H9 (cell line): ENCODE results near the gene XXYLT1. TPM values are rescaled to one million over a fixed set of nuclear protein-coding genes. Genes with fewer than 3 reads are reported as not detected.
A peak's percentile ranks its signal among the peaks of the same experiment; 100 is the strongest.

ENCODE experiments used
- DNase-seq: peaks from one replicate; pipeline ENCODE4 v3.0.0-alpha.2; 2017
- H2AFZ ChIP-seq: one replicate; pipeline ENCODE4 v1.6.1; 2013; ENCODE audit warnings: mild to moderate bottlenecking, low read length, control low read depth, moderate library complexity
- H2AK5ac ChIP-seq: 2 replicates; pipeline ENCODE4 v1.6.1; 2013; ENCODE audit warnings: low read length, control low read depth, mixed read lengths; ENCODE audit not compliant: insufficient read length
- H2BK120ac ChIP-seq: one replicate; pipeline ENCODE4 v1.6.1; 2013; ENCODE audit warnings: low read depth, mild to moderate bottlenecking, low read length, control low read depth, inconsistent platforms; ENCODE audit not compliant: poor library complexity, severe bottlenecking
- H2BK12ac ChIP-seq: 2 replicates; pipeline ENCODE4 v1.6.1; 2013; ENCODE audit warnings: low read length, control low read depth, mixed read lengths, low read depth; ENCODE audit not compliant: insufficient read length
- H2BK15ac ChIP-seq: 2 replicates; pipeline ENCODE4 v1.6.1; 2013; ENCODE audit warnings: low read depth, low read length, control low read depth
- H2BK20ac ChIP-seq: one replicate; pipeline ENCODE4 v1.6.1; 2013; ENCODE audit warnings: low read depth, mild to moderate bottlenecking, low read length, control low read depth, inconsistent platforms; ENCODE audit not compliant: poor library complexity, severe bottlenecking
- H2BK5ac ChIP-seq: 2 replicates; pipeline ENCODE4 v1.6.1; 2013; ENCODE audit warnings: low read length, control low read depth, mixed read lengths; ENCODE audit not compliant: insufficient read length
- H3K14ac ChIP-seq: 2 replicates; pipeline ENCODE4 v1.6.1; 2013; ENCODE audit warnings: low read length, control low read depth; ENCODE audit not compliant: insufficient read depth
- H3K18ac ChIP-seq: 2 replicates; pipeline ENCODE4 v1.6.1; 2013; ENCODE audit warnings: low read depth, mild to moderate bottlenecking, mixed read lengths, low read length, control low read depth; ENCODE audit not compliant: insufficient read length
- H3K23ac ChIP-seq: 2 replicates; pipeline ENCODE4 v1.6.1; 2013; ENCODE audit warnings: low read length, control low read depth, mixed read lengths, low read depth; ENCODE audit not compliant: insufficient read length
- H3K23me2 ChIP-seq: 2 replicates; pipeline ENCODE4 v1.6.1; 2013; ENCODE audit warnings: low read depth, mild to moderate bottlenecking, mixed read lengths, low read length, control low read depth; ENCODE audit not compliant: insufficient read length, poor library complexity, severe bottlenecking
- H3K27ac ChIP-seq: 2 replicates; pipeline ENCODE4 v1.5.1; 2013; ENCODE audit warnings: low read length, control low read depth, mixed read lengths, low read depth; ENCODE audit not compliant: insufficient read length
- H3K27me3 ChIP-seq: 2 replicates; pipeline ENCODE4 v1.6.1; 2013; ENCODE audit warnings: low read length, control low read depth, inconsistent platforms; ENCODE audit not compliant: insufficient read depth
- H3K4ac ChIP-seq: 2 replicates; pipeline ENCODE4 v1.6.1; 2013; ENCODE audit warnings: low read depth, mild to moderate bottlenecking, control low read depth, inconsistent platforms, low read length, moderate library complexity
- H3K4me1 ChIP-seq: 2 replicates; pipeline ENCODE4 v1.6.1; 2013; ENCODE audit warnings: low read length, control low read depth, inconsistent platforms; ENCODE audit not compliant: insufficient read depth
- H3K4me2 ChIP-seq: 2 replicates; pipeline ENCODE4 v1.6.1; 2013; ENCODE audit warnings: low read length, control low read depth, mixed read lengths; ENCODE audit not compliant: insufficient read length, insufficient read depth
- H3K56ac ChIP-seq: 2 replicates; pipeline ENCODE4 v1.6.1; 2013; ENCODE audit warnings: low read depth, mild to moderate bottlenecking, mixed read lengths, low read length, control low read depth; ENCODE audit not compliant: insufficient read length
- H3K79me1 ChIP-seq: 2 replicates; pipeline ENCODE4 v1.6.1; 2013; ENCODE audit warnings: low read depth, mild to moderate bottlenecking, moderate library complexity, low read length, control low read depth, inconsistent platforms; ENCODE audit not compliant: insufficient read depth, poor library complexity, severe bottlenecking
- H3K79me2 ChIP-seq: 2 replicates; pipeline ENCODE4 v1.6.1; 2013; ENCODE audit warnings: low read length, control low read depth, inconsistent platforms; ENCODE audit not compliant: insufficient read depth
- H3K9ac ChIP-seq: 2 replicates; pipeline ENCODE4 v1.6.1; 2013; ENCODE audit warnings: low read length, control low read depth, mixed read lengths; ENCODE audit not compliant: insufficient read length; ENCODE audit errors: extremely low read depth
- H3K9me3 ChIP-seq: one replicate; pipeline ENCODE4 v1.6.1; 2013; ENCODE audit warnings: low read depth, low read length, inconsistent platforms; ENCODE audit not compliant: control insufficient read depth
- H3T11ph ChIP-seq: one replicate; pipeline ENCODE4 v1.6.1; 2013; ENCODE audit warnings: mild to moderate bottlenecking, low read length, control low read depth, inconsistent platforms
- H4K20me1 ChIP-seq: one replicate; pipeline ENCODE4 v1.6.1; 2013; ENCODE audit not compliant: control insufficient read depth, insufficient read length, insufficient read depth
- H4K5ac ChIP-seq: 2 replicates; pipeline ENCODE4 v1.6.1; 2013; ENCODE audit warnings: low read depth, mild to moderate bottlenecking, mixed read lengths, low read length, control low read depth; ENCODE audit not compliant: insufficient read length
- H4K8ac ChIP-seq: replicated peaks from 2 replicates; pipeline ENCODE4 v1.6.1; 2013; ENCODE audit warnings: low read length, control low read depth, mixed read lengths, low read depth; ENCODE audit not compliant: insufficient read length
- H4K91ac ChIP-seq: 2 replicates; pipeline ENCODE4 v1.6.1; 2013; ENCODE audit warnings: low read depth, mild to moderate bottlenecking, moderate library complexity, mixed read lengths, low read length, control low read depth; ENCODE audit not compliant: insufficient read length
- H3K27ac Mint-ChIP-seq, 3 experiments: 2 replicates in 2 of 3; 3 replicates in 1 of 3; pipeline ENCODE4 v1.8.0; 2020 to 2021; ENCODE audit warnings: mixed read lengths in 3 of 3, mild to moderate bottlenecking in 1 of 3, moderate library complexity in 1 of 3
- H3K27me3 Mint-ChIP-seq: 2 replicates; pipeline ENCODE4 v1.8.0; 2021; ENCODE audit warnings: low read depth, mild to moderate bottlenecking, moderate library complexity, mixed read lengths
- H3K36me3 Mint-ChIP-seq, 3 experiments: 2 replicates in 2 of 3; 3 replicates in 1 of 3; pipeline ENCODE4 v1.8.0; 2020 to 2021; ENCODE audit warnings: low read depth in 3 of 3, mixed read lengths in 3 of 3; ENCODE audit not compliant: insufficient read depth in 1 of 3
- H3K4me1 Mint-ChIP-seq, 2 experiments: 2 replicates each; pipeline ENCODE4 v1.8.0; 2020; ENCODE audit warnings: mixed read lengths in 2 of 2
- H3K4me3 Mint-ChIP-seq, 2 experiments: 2 replicates in 1 of 2; 3 replicates in 1 of 2; pipeline ENCODE4 v1.8.0; 2020 to 2021; ENCODE audit warnings: mild to moderate bottlenecking in 2 of 2, mixed read lengths in 2 of 2, moderate library complexity in 1 of 2
- H3K9me3 Mint-ChIP-seq, 2 experiments: 2 replicates in 1 of 2; 3 replicates in 1 of 2; pipeline ENCODE4 v1.8.0; 2020; ENCODE audit warnings: mild to moderate bottlenecking in 2 of 2, mixed read lengths in 2 of 2, moderate library complexity in 1 of 2
- CTCF ChIP-seq: fragments of 200-600 bp; sonication (generic); conservative IDR thresholded peaks from 3 replicates; pipeline ENCODE4 v1.8.0; 2021; ENCODE audit warnings: antibody characterized with exemption, mild to moderate bottlenecking
- WGBS: extraction: QIAGEN DNeasy Blood & Tissue Kit; methylation state at CpG from one replicate; pipeline ENCODE4 v1.1.7; 2013; ENCODE audit warnings: missing lambda C conversion rate, low lambda C conversion rate, mixed read lengths; ENCODE audit not compliant: insufficient read length; ENCODE audit errors: extremely low coverage; 5-methylcytosine and 5-hydroxymethylcytosine counted together
- total RNA-seq: library from RNA; stranded (reverse); gene quantifications from 2 replicates; pipeline ENCODE4 v1.2.1, GENCODE V29; 2021

Gene XXYLT1
- total RNA-seq, 1 experiment from 2014 or later, result 22.7 TPM

- peak overlapping the region in 2 of 3 experiments; percentile 71 to 89; a peak in 4 of 7 replicates for H3K27ac Mint-ChIP-seq
- Histone ChIP-seq H3K4me1 (no peaks in the 10 kb centered on the region), H2BK120ac (no peak overlapping the region), H3K14ac (no peak overlapping the region), H3K79me1 (no peaks in the 10 kb centered on the region), H3K9ac (no peak overlapping the region), H4K20me1 (no peaks in the 10 kb centered on the region), H2BK20ac (no peak overlapping the region), H3K27ac (no peak overlapping the region), H2BK15ac (no peak overlapping the region), H2BK12ac (no peak overlapping the region), H3K79me2 (no peaks in the 10 kb centered on the region), H2AFZ (no peak overlapping the region), H3K27me3 (no peaks in the 10 kb centered on the region), H4K8ac (no peak overlapping the region), H3K4ac (no peak overlapping the region), H3K9me3 (no peaks in the 10 kb centered on the region), H4K5ac (no peak overlapping the region), H2BK5ac (no peak overlapping the region), H2AK5ac (no peak overlapping the region), H3K18ac (no peak overlapping the region), H4K91ac (no peak overlapping the region), H3K56ac (no peak overlapping the region), H3K4me2 (no peak overlapping the region), H3T11ph (no peak overlapping the region), H3K23me2 (no peaks in the 10 kb centered on the region), H3K23ac (no peak overlapping the region)
- no peaks in the 10 kb centered on the region; the same call in 1 of the 2 replicates for H3K27me3 Mint-ChIP-seq
- peaks cover 9 to 16% (median 14%) of the 10 kb centered on the region in 3 experiments; a peak in 5 of 7 replicates for H3K36me3 Mint-ChIP-seq
- H3K4me3 Mint-ChIP-seq, result no peak overlapping the region
- no peak for DNase-seq
- TF ChIP-seq CTCF, result no peak
- H3K9me3 Mint-ChIP-seq, result peaks cover 5 to 9% of the 10 kb centered on the region in 2 experiments; a peak in 2 of 5 replicates
- peaks cover 9 to 13% of the 10 kb centered on the region in 2 experiments; a peak in 3 of 4 replicates for H3K4me1 Mint-ChIP-seq
- no CpG with 5 or more reads among the region's 19 CpGs for WGBS
Measured at GRCh38 chr3:195095035-195095703, 175.8 kb downstream of the XXYLT1 start.
